GM21390 (cell line): ENCODE results near the gene HPRT1.
"Not testable (repeated sequence)": the region's sequence is repeated elsewhere in the genome, so short reads cannot be mapped to it uniquely, and the experiment has no call there.

Experiments
- ATAC-seq: cut with Tn5 transposase; IDR thresholded peaks from one replicate; pipeline ENCODE4 v1.9.1; 2021; ENCODE audit not compliant: unreplicated experiment

Gene HPRT1

GRCh38 chrX:134460005-134460861 is at the start of gene HPRT1:
TSS of gene HPRT1 (plus strand) at chrX:134460165. CDS start at chrX:134460312, 147 bp downstream.
- peak; percentile 91 for ATAC-seq

- ATAC-seq = no peak
Observed at GRCh38 chrX:134416087-134416486, 43.9 kb upstream of the HPRT1 start.

GRCh38 chrX:134418317-134419113 is 41.5 kb upstream of the HPRT1 start:
- ATAC-seq = no peak

- no peak for ATAC-seq
Observed at GRCh38 chrX:134419784-134420183, 40.2 kb upstream of the HPRT1 start.

- ATAC-seq = no peak
Observed at GRCh38 chrX:134423606-134424005, 36.4 kb upstream of the HPRT1 start.

- ATAC-seq = no peak
Observed at GRCh38 chrX:134426281-134426680, 33.7 kb upstream of the HPRT1 start.

GRCh38 chrX:134431894-134432293 is 28.1 kb upstream of the HPRT1 start:
- no peak for ATAC-seq

GRCh38 chrX:134435894-134436293 is 24.1 kb upstream of the HPRT1 start:
- no peak for ATAC-seq

GRCh38 chrX:134443020-134443419 is 16.9 kb upstream of the HPRT1 start:
- no peak for ATAC-seq

GRCh38 chrX:134443461-134443860 is 16.5 kb upstream of the HPRT1 start:
- ATAC-seq = no peak

GRCh38 chrX:134444681-134445080 is 15.3 kb upstream of the HPRT1 start:
- ATAC-seq = no peak

GRCh38 chrX:134452596-134452995 is 7.4 kb upstream of the HPRT1 start:
- ATAC-seq = no peak

- no peak for ATAC-seq
Observed at GRCh38 chrX:134453631-134454030, 6.3 kb upstream of the HPRT1 start.

- ATAC-seq = no peak
Observed at GRCh38 chrX:134454506-134454905, 5.5 kb upstream of the HPRT1 start.

- ATAC-seq = no peak
Observed at GRCh38 chrX:134457708-134458107, 2.3 kb upstream of the HPRT1 start.

GRCh38 chrX:134459683-134460004 is 321 bp upstream of the HPRT1 start:
- peak; percentile 14 for ATAC-seq

GRCh38 chrX:134460862-134461220 is 876 bp downstream of the HPRT1 start:
- ATAC-seq = no peak

GRCh38 chrX:134461437-134461836 is 1.5 kb downstream of the HPRT1 start:
- ATAC-seq = no peak

- no peak for ATAC-seq
Observed at GRCh38 chrX:134462927-134463326, 3.0 kb downstream of the HPRT1 start.

GRCh38 chrX:134464453-134464852 is 4.5 kb downstream of the HPRT1 start:
- ATAC-seq = not testable (repeated sequence)

- ATAC-seq = no peak
Observed at GRCh38 chrX:134469486-134469885, 9.5 kb downstream of the HPRT1 start.

GRCh38 chrX:134470013-134470412 is 10.0 kb downstream of the HPRT1 start:
- ATAC-seq = no peak
